Endothelial cell (in vitro differentiated cells): ENCODE results near the gene HSPB8. TPM values are rescaled to one million over a fixed set of nuclear protein-coding genes. Genes with fewer than 3 reads are reported as not detected.

Source experiments
- DNase-seq: peaks from one replicate; pipeline ENCODE4 v3.0.0; 2021; ENCODE audit warnings: low spot score
- H3K27ac Mint-ChIP-seq: one replicate; pipeline ENCODE4 v1.8.0; 2021; ENCODE audit warnings: mixed read lengths, inconsistent platforms; ENCODE audit not compliant: unreplicated experiment
- H3K27me3 Mint-ChIP-seq: one replicate; pipeline ENCODE4 v1.8.0; 2021; ENCODE audit warnings: mild to moderate bottlenecking, moderate library complexity, mixed read lengths, inconsistent platforms; ENCODE audit not compliant: unreplicated experiment
- H3K36me3 Mint-ChIP-seq: one replicate; pipeline ENCODE4 v1.8.0; 2021; ENCODE audit warnings: mild to moderate bottlenecking, low read depth, mixed read lengths, inconsistent platforms; ENCODE audit not compliant: unreplicated experiment
- H3K4me1 Mint-ChIP-seq: one replicate; pipeline ENCODE4 v1.8.0; 2021; ENCODE audit warnings: mild to moderate bottlenecking, mixed read lengths, inconsistent platforms; ENCODE audit not compliant: unreplicated experiment
- H3K4me3 Mint-ChIP-seq: one replicate; pipeline ENCODE4 v1.8.0; 2021; ENCODE audit warnings: mild to moderate bottlenecking, mixed read lengths, inconsistent platforms; ENCODE audit not compliant: unreplicated experiment
- H3K9me3 Mint-ChIP-seq: one replicate; pipeline ENCODE4 v1.8.0; 2021; ENCODE audit warnings: mixed read lengths, inconsistent platforms; ENCODE audit not compliant: unreplicated experiment
- CTCF ChIP-seq: fragments of 200-600 bp; sonication (generic); IDR thresholded peaks from one replicate; pipeline ENCODE4 v1.5.0; 2021; ENCODE audit warnings: antibody characterized with exemption; ENCODE audit not compliant: unreplicated experiment
- total RNA-seq: library from RNA; stranded (reverse); fragmentation: NEBNext Ultra II Directional; extraction: Animal tissue kit (Norgen Biotek cat#: 25700); gene quantifications from one replicate; pipeline ENCODE4 v1.2.1, GENCODE V29; 2021; ENCODE audit not compliant: unreplicated experiment

Gene HSPB8
- total RNA-seq, 1 donor from 2014 or later = 2.7 TPM

DNA sequence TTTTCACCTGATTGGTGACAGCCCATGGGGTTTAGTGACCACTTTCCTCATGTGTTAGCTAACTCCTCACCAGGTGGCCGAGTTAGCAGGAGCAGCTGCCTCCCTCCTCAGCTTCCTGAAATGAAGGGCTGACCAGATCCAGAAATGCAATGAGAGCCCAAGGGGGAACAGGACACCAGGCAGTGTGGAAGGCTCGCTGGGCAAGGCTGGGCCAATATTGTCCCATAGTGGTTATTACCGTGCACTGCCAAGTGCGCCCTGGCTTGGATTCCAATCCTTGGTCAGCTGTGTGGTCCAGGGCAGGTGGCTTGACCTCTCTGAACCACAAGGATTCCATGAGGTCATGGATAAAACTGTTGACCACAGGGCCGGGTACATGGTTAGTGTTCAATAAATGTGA lies 3.6 kb upstream of the HSPB8 start:
- TF ChIP-seq CTCF = no peak
- Mint-ChIP-seq H3K36me3 (no peaks in the 10 kb centered on the region), H3K4me1 (peaks cover 5% of the 10 kb centered on the region), H3K27me3 (peaks cover 8% of the 10 kb centered on the region), H3K9me3 (no peaks in the 10 kb centered on the region), H3K27ac (no peak overlapping the region), H3K4me3 (no peak overlapping the region)
- no peak for DNase-seq

DNA sequence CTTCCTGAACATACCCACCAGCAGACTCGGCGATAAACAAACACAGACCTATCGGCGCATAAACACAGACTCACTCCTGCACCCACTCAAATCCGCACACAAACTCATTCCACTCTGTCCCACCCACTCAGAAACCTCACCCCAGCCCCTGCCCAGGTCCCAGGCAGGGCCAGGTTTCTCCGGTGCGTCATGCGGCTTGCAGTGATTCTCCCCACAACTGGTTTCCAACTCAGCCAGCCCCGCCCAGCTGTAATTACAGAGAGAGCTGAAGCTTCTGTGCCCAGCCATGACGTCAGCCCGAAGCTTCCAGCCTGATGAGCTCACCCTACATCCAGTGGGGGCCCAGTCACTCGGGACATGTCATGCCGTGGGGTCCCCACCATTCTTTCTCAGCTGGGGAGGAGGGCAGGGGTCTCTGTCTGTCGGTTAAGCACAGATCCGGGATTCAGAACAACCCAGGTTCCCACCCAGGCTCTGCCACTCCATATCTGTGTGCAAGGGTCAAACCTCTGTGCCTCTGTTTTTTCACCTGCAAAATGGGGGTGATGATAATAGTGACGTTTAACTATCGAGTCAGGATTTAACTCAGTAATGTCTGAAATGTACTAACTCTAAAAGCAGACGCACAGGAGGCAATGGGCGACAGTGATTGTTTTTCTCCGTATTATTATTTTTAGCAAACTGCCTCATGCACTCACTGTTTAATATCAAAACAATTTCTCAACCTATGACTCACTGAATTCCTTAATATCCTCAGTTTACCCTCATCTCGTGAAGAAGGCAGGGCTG lies 2.3 kb upstream of the HSPB8 start:
- Mint-ChIP-seq H3K27me3 (peaks cover 8% of the 10 kb centered on the region), H3K27ac (no peak overlapping the region), H3K4me1 (peaks cover 11% of the 10 kb centered on the region), H3K9me3 (no peaks in the 10 kb centered on the region), H3K4me3 (no peak overlapping the region), H3K36me3 (no peaks in the 10 kb centered on the region)
- DNase-seq = no peak
- TF ChIP-seq CTCF = no peak

DNA sequence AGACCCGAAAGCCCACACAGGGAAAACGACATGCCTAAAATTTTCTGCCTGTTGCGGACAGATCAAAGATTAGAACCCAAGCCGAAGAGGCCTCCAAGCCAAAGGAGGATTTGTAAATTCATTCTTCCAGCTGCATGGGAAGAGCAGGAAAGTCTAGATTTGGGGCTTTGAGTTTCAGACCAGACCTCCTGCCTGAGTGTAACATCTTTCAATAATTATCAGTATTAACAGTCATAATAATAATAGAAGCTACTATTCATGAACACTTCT lies 1.7 kb upstream of the HSPB8 start:
- Mint-ChIP-seq H3K27ac (no peak overlapping the region), H3K9me3 (no peaks in the 10 kb centered on the region), H3K4me1 (peaks cover 11% of the 10 kb centered on the region), H3K4me3 (no peak overlapping the region), H3K36me3 (no peaks in the 10 kb centered on the region), H3K27me3 (peaks cover 8% of the 10 kb centered on the region)
- DNase-seq = no peak
- TF ChIP-seq CTCF = no peak

DNA sequence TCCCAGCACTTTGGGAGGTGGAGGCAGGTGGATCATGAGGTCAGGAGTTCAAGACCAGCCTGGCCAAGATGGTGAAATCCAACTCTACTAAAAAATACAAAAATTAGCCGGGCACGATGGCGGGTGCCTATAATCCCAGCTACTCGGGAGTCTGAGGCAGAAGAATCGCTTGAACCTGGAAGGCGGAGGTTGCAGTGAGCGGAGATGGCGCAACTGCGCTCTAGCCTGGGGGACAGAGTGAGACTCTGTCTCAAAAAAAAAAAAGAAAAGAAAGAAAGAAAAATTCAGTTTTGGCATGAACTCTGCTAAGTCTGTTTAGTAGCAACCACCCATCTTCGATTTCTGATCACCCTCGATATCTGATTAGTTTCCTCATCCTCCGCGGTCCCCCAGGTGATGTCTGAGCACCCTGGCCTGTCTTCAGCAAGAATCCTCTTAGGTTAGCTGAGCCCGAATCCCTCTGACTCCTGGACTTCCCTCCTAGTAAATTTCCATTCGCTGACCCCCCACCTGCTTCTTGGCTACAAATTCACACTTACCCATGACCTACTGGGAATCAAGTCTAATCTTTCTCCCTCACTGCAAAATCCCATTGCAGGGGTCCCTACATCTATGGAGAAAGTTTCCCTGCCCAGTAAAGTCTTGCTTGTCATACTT lies 879 bp upstream of the HSPB8 start:
- Mint-ChIP-seq H3K36me3 (no peaks in the 10 kb centered on the region), H3K27ac (no peak overlapping the region), H3K9me3 (no peaks in the 10 kb centered on the region), H3K27me3 (peaks cover 8% of the 10 kb centered on the region), H3K4me3 (no peak overlapping the region), H3K4me1 (peaks cover 11% of the 10 kb centered on the region)
- TF ChIP-seq CTCF = no peak
- DNase-seq = no peak

- Mint-ChIP-seq H3K27ac (no peak overlapping the region), H3K27me3 (peaks cover 8% of the 10 kb centered on the region), H3K4me1 (peaks cover 11% of the 10 kb centered on the region), H3K9me3 (no peaks in the 10 kb centered on the region), H3K4me3 (no peak overlapping the region), H3K36me3 (no peaks in the 10 kb centered on the region)
- TF ChIP-seq CTCF = no peak
- DNase-seq = peak; percentile 19
Observed at GRCh38 chr12:119179335-119180021, 747 bp downstream of the HSPB8 start.
